MM.1S (cell line): ENCODE data around the gene REC8.

ENCODE experiments used
- EZH2 ChIP-seq: fragments of 300-600 bp; sonication (generic); optimal IDR thresholded peaks from 2 replicates; pipeline ENCODE3; 2017; ENCODE audit warnings: low read depth, mild to moderate bottlenecking, antibody characterized with exemption, low read length, mixed read lengths
- TF ChIP-seq, protein P1 (sequence below): fragments of 300-600 bp; sonication (generic); IDR thresholded peaks from 2 replicates; pipeline ENCODE4 v1.5.1; 2016; ENCODE audit warnings: antibody characterized with exemption, low read length, mixed read lengths

DNA sequence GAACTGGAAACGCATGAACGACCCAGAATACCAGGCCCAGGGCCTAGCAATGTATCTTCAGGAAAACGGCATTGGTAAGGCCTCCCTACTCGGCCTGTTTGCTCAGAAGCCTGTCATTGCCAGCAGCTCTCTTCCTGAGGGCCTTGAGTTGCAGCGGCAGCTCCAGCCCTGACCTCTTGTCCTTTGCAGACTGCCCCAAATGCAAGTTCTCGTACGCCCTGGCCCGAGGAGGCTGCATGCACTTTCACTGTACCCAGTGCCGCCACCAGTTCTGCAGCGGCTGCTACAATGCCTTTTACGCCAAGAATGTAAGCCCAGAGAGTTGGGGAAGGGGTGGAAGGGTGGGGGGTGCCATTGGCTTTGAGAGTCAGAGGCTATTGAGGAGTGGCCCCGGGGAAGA, 14.5 kb upstream of the REC8 start:
- TF ChIP-seq EZH2, result no peak
- TF ChIP-seq, protein P1, sequence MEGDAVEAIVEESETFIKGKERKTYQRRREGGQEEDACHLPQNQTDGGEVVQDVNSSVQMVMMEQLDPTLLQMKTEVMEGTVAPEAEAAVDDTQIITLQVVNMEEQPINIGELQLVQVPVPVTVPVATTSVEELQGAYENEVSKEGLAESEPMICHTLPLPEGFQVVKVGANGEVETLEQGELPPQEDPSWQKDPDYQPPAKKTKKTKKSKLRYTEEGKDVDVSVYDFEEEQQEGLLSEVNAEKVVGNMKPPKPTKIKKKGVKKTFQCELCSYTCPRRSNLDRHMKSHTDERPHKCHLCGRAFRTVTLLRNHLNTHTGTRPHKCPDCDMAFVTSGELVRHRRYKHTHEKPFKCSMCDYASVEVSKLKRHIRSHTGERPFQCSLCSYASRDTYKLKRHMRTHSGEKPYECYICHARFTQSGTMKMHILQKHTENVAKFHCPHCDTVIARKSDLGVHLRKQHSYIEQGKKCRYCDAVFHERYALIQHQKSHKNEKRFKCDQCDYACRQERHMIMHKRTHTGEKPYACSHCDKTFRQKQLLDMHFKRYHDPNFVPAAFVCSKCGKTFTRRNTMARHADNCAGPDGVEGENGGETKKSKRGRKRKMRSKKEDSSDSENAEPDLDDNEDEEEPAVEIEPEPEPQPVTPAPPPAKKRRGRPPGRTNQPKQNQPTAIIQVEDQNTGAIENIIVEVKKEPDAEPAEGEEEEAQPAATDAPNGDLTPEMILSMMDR, result no peak
